Forelimb muscle (tissue), 1 donor: ENCODE data around the gene TSPAN15. TPM values are rescaled to one million over a fixed set of nuclear protein-coding genes. Genes with fewer than 3 reads are reported as not detected.

Experiments used
- DNase-seq: peaks from one replicate; pipeline ENCODE4 v3.0.0-alpha.2; 2013; ENCODE audit warnings: low read depth
- polyA plus RNA-seq: library from polyadenylated mRNA; unstranded; fragments of 120-200 nt; gene quantifications from one replicate; pipeline ENCODE4 v1.2.1, GENCODE V29; 2013; ENCODE audit not compliant: insufficient read length

TSPAN15 gene
- polyA plus RNA-seq, 1 donor: 69.5 TPM

DNA sequence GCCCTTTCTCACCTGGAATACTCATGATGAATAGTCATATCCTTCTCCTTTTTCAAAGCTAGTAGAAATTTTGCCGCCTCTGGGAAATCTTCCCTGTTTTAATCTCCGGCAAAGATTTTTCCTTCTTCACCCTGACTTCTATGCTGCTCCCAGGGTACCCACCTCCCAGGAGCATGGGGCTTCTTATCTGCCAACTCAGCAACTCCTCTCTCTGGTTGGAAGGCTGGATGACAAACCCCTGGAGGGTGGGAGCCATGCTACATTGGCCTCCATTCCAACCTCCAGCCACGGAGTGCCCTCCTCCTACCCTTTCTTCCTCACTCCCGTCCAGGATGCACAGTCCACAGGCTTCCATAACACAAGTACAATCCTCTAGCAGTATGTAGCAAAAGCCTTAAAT lies 102.1 kb downstream of the TSPAN15 start:
- no peak for DNase-seq

GRCh38 chr10:69554611-69555010 lies 103.3 kb downstream of the TSPAN15 start:
- no peak for DNase-seq

Other genes with a start within 250 kb of the TSPAN15 start
- not detected for gene HKDC1, start 231.1 kb upstream of the TSPAN15 start, polyA plus RNA-seq
- 28.6 TPM for gene HK1, start 173.0 kb upstream of the TSPAN15 start, polyA plus RNA-seq
- 0.59 TPM for gene TACR2, start 34.5 kb upstream of the TSPAN15 start, polyA plus RNA-seq
- gene NEUROG3, start 122.0 kb downstream of the TSPAN15 start, polyA plus RNA-seq: not detected
- 0.39 TPM for gene FAM241B, start 178.8 kb downstream of the TSPAN15 start, polyA plus RNA-seq